ENCODE results near the gene PDE6B.

DNA sequence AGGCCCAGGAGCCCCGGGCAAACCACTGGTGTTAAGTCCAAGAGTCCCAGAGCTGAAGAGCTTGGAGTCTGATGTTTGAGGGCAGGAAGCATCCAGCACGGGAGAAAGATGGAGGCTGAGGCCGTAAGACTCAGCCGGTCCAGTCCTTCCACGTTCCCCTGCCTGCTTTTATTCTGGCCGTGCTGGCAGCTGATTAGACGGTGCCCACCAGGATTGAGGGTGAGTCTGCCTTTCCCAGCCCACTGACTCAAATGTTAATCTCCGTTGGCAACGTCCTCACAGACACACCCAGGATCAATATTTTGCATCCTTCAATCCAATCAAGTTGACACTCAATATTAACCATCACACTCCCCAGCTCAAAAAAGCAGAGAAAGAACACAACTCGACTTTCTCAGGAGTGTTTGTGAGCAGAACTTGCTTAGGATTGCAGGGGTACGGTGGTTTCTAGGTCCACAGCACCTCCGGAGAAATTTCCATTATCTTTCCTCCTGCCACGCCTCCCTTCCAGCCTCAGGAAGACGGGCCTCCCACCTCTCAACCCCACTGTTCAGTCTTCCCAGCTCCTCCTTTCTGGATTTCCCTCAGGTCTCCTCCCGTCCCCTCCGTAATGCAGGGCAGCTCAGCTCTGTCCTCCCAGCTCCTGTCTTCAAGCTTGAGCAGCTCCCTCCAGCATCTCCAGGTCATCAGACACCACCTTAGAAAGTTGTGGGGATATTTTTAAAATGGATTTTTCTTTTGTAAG lies 36.0 kb upstream of the PDE6B start:
- TF ChIP-seq, protein P1, sequence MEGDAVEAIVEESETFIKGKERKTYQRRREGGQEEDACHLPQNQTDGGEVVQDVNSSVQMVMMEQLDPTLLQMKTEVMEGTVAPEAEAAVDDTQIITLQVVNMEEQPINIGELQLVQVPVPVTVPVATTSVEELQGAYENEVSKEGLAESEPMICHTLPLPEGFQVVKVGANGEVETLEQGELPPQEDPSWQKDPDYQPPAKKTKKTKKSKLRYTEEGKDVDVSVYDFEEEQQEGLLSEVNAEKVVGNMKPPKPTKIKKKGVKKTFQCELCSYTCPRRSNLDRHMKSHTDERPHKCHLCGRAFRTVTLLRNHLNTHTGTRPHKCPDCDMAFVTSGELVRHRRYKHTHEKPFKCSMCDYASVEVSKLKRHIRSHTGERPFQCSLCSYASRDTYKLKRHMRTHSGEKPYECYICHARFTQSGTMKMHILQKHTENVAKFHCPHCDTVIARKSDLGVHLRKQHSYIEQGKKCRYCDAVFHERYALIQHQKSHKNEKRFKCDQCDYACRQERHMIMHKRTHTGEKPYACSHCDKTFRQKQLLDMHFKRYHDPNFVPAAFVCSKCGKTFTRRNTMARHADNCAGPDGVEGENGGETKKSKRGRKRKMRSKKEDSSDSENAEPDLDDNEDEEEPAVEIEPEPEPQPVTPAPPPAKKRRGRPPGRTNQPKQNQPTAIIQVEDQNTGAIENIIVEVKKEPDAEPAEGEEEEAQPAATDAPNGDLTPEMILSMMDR (conservative IDR thresholded peaks at IDR 0.05): no peak
- no peak for TF ChIP-seq ZFX (IDR thresholded peaks at IDR 0.05)

Measured in C4-2B (cell line).